ENCODE measurements around the gene SLC12A8. TPM values are rescaled to one million over a fixed set of nuclear protein-coding genes. Genes with fewer than 3 reads are reported as not detected.

Gene SLC12A8
- total RNA-seq, 2 experiments from 2014 or later, result 1.1 to 1.6 TPM

DNA sequence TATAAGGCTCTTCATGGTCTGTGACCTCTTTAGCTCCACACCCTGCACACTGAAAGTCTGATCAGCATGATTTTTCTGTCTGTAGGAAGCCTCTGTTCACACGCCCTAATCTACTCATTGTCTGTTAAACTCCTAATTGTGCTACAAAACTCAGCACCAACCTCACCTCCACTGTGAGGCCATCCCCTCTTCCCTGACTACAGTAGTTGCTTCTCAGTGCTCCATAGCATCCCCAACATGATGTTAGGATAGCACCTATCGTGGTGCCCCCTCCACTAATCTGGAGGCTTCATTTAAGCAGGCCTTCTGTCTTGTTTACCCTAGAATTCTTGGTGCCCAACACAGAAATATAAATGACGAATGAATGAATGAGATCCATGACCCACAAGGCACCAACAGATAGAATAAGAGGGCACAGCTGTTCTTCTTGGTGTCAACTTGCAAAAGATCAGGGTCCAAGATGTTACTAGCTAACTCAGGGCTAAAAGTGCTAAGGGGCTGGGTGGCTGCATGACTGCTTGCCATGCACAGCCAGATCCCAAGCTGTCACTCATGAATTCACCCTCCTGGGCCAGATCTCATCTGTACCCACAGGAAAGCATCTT is 101.6 kb downstream of the SLC12A8 start:
- intact Hi-C loops (cut with micrococcal nuclease), result no loop called here
- Mint-ChIP-seq H3K27ac (peak overlapping the region; percentile 51), H3K27me3 (peaks cover 15% of the 10 kb centered on the region), H3K4me1 (ENCODE audit: low read depth) (peaks cover 43% of the 10 kb centered on the region), H3K4me3 (no peak overlapping the region), H3K36me3 (ENCODE audit: low read depth) (no peaks in the 10 kb centered on the region), H3K9me3 (no peaks in the 10 kb centered on the region)
- CTCF ChIA-PET, result interaction anchor here (1.0 to 3.1 kb wide), 3 partner anchors 9 to 40 kb away, joined by 3 to 10 read pairs (median 6); no protein-coding TSS in a partner anchor
- ATAC-seq (no peak), DNase-seq (peak; percentile 56)
- POLR2A ChIA-PET, result interaction anchor here (0.6 to 1.2 kb wide), 4 partner anchors 15 to 117 kb away, joined by 3 to 4 read pairs (median 3); no protein-coding TSS in a partner anchor
- TF ChIP-seq, protein P1, sequence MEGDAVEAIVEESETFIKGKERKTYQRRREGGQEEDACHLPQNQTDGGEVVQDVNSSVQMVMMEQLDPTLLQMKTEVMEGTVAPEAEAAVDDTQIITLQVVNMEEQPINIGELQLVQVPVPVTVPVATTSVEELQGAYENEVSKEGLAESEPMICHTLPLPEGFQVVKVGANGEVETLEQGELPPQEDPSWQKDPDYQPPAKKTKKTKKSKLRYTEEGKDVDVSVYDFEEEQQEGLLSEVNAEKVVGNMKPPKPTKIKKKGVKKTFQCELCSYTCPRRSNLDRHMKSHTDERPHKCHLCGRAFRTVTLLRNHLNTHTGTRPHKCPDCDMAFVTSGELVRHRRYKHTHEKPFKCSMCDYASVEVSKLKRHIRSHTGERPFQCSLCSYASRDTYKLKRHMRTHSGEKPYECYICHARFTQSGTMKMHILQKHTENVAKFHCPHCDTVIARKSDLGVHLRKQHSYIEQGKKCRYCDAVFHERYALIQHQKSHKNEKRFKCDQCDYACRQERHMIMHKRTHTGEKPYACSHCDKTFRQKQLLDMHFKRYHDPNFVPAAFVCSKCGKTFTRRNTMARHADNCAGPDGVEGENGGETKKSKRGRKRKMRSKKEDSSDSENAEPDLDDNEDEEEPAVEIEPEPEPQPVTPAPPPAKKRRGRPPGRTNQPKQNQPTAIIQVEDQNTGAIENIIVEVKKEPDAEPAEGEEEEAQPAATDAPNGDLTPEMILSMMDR (IDR thresholded peaks at IDR 0.05), result no peak

DNA sequence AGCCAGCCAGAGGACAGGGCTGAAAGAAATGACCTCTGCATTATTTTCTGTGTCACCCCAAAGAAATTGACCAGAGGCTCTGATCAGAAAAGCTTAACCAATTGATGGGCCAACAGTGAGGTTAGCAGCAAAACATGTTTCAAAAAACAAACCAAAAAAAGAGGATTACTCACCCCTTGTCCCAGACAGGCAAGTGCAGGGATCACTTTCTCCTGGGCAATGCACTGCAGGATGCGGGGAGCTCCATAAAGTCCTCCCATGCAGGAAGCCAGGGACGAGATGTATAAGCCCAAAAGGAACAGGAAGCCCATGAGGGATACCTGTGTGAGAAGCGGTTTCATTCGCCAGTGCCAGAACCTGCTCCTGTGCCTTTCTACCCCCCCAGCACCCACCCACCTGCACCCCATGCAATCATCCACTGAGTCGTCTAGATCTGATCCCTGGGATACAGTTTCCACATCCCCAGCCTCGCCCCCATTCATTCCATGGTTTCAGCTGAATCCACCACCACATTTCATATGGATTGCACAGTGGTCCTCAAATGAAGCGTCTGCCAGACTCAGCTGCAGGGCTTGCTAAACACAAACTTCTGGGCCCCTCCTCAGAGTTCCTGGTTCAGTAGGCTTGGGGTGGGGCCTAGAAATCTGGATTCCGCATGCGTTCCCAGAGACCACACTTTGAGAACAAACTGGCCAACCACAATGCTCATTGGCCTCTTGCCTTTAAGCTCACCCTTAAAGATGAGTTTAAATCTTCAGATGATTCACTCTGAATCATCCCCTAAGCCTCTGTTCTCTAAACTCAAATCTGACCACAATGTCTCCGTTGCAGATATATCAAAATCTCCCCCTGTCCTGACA is 102.3 kb downstream of the SLC12A8 start:
- ATAC-seq, result peak; percentile 97
- DNase-seq, result peak; percentile 60
- TF ChIP-seq, protein P1 (IDR thresholded peaks at IDR 0.05), result no peak
- CTCF ChIA-PET, result interaction anchor here (1.0 to 3.1 kb wide), 3 partner anchors 10 to 41 kb away, joined by 3 to 10 read pairs (median 6); no protein-coding TSS in a partner anchor
- intact Hi-C loops (cut with micrococcal nuclease), result no loop called here
- H3K36me3 Mint-ChIP-seq (ENCODE audit: low read depth), result no peaks in the 10 kb centered on the region
- POLR2A ChIA-PET, result interaction anchor here (0.6 to 1.2 kb wide), 7 partner anchors 10 to 116 kb away, joined by 3 to 4 read pairs (median 3); no protein-coding TSS in a partner anchor
- H3K27me3 Mint-ChIP-seq, result peaks cover 15% of the 10 kb centered on the region
- no peak overlapping the region for H3K4me3 Mint-ChIP-seq
- H3K9me3 Mint-ChIP-seq, result peaks cover 2% of the 10 kb centered on the region
- peaks cover 38% of the 10 kb centered on the region for H3K4me1 Mint-ChIP-seq (ENCODE audit: low read depth)
- peak overlapping the region; percentile 51 for H3K27ac Mint-ChIP-seq

DNA sequence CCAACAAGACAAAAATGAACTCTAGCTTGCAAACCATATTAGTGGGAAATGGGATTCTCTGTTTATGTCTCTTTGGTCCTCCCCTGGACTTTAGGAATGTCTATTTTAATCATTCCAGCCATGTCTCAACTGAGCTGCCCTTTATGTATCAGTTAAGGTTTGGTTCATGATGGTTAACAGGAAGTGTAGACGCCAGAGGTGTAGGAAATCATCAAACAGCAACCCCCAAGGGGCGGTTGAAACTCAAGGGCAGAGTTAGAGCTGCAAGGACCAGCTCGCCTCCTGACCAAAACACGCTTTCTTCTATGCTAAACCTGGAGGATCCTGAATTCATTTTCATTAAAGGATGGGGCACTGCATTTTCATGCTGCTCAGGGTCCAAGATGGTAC is 103.0 kb downstream of the SLC12A8 start:
- ChIA-PET POLR2A (interaction anchor here (1.1 to 1.2 kb wide), 3 partner anchors 11 to 14 kb away, joined by 3 to 4 read pairs (median 3); no protein-coding TSS in a partner anchor), CTCF (interaction anchor here (1.9 to 3.1 kb wide), 2 partner anchors 11 to 41 kb away, joined by 6 to 10 read pairs; no protein-coding TSS in a partner anchor)
- Mint-ChIP-seq H3K9me3 (peaks cover 3% of the 10 kb centered on the region), H3K27me3 (peaks cover 14% of the 10 kb centered on the region), H3K27ac (no peak overlapping the region), H3K4me1 (ENCODE audit: low read depth) (peaks cover 40% of the 10 kb centered on the region), H3K36me3 (ENCODE audit: low read depth) (no peaks in the 10 kb centered on the region), H3K4me3 (no peak overlapping the region)
- intact Hi-C loops (cut with micrococcal nuclease), result no loop called here
- TF ChIP-seq, protein P1 (IDR thresholded peaks at IDR 0.05), result no peak
- DNase-seq (no peak), ATAC-seq (no peak)

DNA sequence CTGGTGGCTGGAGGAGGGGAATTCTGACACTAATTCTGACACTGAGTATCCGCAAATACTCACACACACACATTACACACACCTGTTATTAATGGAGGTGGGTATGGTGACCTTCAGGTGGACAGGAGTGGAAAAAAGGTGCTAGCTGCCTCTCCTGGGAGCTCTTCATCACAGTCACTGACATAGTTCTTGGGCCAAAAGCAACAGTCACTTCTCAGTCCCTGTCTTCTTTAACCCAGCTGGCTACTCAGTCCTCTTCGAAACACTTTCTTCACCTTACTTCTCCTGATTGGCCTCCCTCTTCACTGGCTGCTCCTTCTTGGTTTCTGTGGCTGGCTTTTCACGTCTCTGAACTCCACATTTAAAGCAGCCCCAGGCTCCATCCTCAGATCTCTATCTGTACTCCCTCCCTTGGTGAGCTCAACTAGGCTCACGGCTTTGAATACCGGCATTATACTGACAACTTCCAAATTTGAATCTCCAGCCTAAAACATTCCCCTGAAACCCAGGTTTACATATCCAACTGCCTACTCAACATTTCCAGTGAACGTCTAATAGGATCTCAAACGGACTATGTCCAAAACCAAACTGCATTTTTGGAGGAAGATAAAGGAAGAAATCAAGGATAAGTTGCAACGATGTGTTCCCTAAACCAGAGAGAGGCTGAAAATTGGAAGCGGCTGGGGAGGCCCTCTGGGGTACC is 103.6 kb downstream of the SLC12A8 start:
- intact Hi-C loops (cut with micrococcal nuclease), result no loop called here
- ChIA-PET CTCF (interaction anchor here (1.6 to 3.1 kb wide), 3 partner anchors 11 to 42 kb away, joined by 4 to 10 read pairs (median 6); no protein-coding TSS in a partner anchor), POLR2A (interaction anchor here (1.1 to 1.2 kb wide), 2 partner anchors 11 to 14 kb away, joined by 3 to 4 read pairs; no protein-coding TSS in a partner anchor)

More for the DNA sequence above, 103.6 kb downstream of the SLC12A8 start:
- Mint-ChIP-seq H3K4me1 (ENCODE audit: low read depth) (peaks cover 40% of the 10 kb centered on the region), H3K36me3 (ENCODE audit: low read depth) (no peaks in the 10 kb centered on the region), H3K27ac (no peak overlapping the region), H3K4me3 (no peak overlapping the region), H3K9me3 (peaks cover 3% of the 10 kb centered on the region), H3K27me3 (peaks cover 13% of the 10 kb centered on the region)
- DNase-seq (no peak), ATAC-seq (no peak)
- TF ChIP-seq, protein P1 (IDR thresholded peaks at IDR 0.05), result no peak
